GM21515 (cell line): Measurements from ENCODE around the gene SPACA7.

Source experiments
- ATAC-seq: cut with Tn5 transposase; IDR thresholded peaks from one replicate; pipeline ENCODE4 v1.9.1; 2021; ENCODE audit not compliant: unreplicated experiment

SPACA7 gene

GRCh38 chr13:112462408-112462807 lies 86.3 kb downstream of the SPACA7 start:
- ATAC-seq: no peak

- ATAC-seq: no peak
Measured at GRCh38 chr13:112464720-112465119, 88.6 kb downstream of the SPACA7 start.

GRCh38 chr13:112465251-112466131 lies 89.3 kb downstream of the SPACA7 start:
- no peak for ATAC-seq

- ATAC-seq: no peak
Measured at GRCh38 chr13:112466132-112467058, 90.2 kb downstream of the SPACA7 start.

GRCh38 chr13:112467236-112467635 lies 91.1 kb downstream of the SPACA7 start:
- ATAC-seq: no peak

GRCh38 chr13:112468069-112468468 lies 91.9 kb downstream of the SPACA7 start:
- no peak for ATAC-seq

GRCh38 chr13:112469071-112469745 lies 93.1 kb downstream of the SPACA7 start:
- ATAC-seq: no peak

- no peak for ATAC-seq
Measured at GRCh38 chr13:112473818-112474217, 97.7 kb downstream of the SPACA7 start.

- ATAC-seq: no peak
Measured at GRCh38 chr13:112474869-112475268, 98.7 kb downstream of the SPACA7 start.

- no peak for ATAC-seq
Measured at GRCh38 chr13:112475889-112476288, 99.7 kb downstream of the SPACA7 start.

- no peak for ATAC-seq
Measured at GRCh38 chr13:112477070-112477619, 101.0 kb downstream of the SPACA7 start.

GRCh38 chr13:112479389-112479788 lies 103.2 kb downstream of the SPACA7 start:
- ATAC-seq: no peak

GRCh38 chr13:112481458-112481857 lies 105.3 kb downstream of the SPACA7 start:
- ATAC-seq: no peak

GRCh38 chr13:112483299-112483698 lies 107.1 kb downstream of the SPACA7 start:
- ATAC-seq: no peak
